HCT116 (cell line): ENCODE results near the gene MYLK3. TPM values are rescaled to one million over a fixed set of nuclear protein-coding genes. Genes with fewer than 3 reads are reported as not detected.

Experiments
- ATAC-seq: fragments of 200-7000 bp; cut with Tn5 transposase; 2 replicates; pipeline ENCODE4 v1.9.1; 2020; ENCODE audit warnings: mild to moderate bottlenecking, moderate library complexity
- BruUV-seq: library from RNA; stranded (reverse); fragments of 400-500 nt; replicated peaks from 2 replicates; lab custom pipeline; 2021; lab: Mats Ljungman, UMichigan
- CTCF ChIA-PET: fragments of 300-600 bp; sonication (Branson Sonifier 250); formaldehyde crosslinking; loops from one replicate; lab custom pipeline; 2021; ENCODE audit warnings: antibody characterized with exemption; lab: Charles Lee
- POLR2A ChIA-PET: fragments of 300-600, 350-600 bp; sonication (Branson Sonifier 250); formaldehyde crosslinking; loops from one replicate; lab custom pipeline; 2021; ENCODE audit warnings: antibody characterized with exemption; lab: Charles Lee
- RAD21 ChIA-PET, 2 experiments: fragments of 300-600 bp; sonication (Branson Sonifier 250); formaldehyde crosslinking; loops; one replicate each; lab custom pipeline; 2023; ENCODE audit warnings: low total read pairs in 2 of 2; ENCODE audit not compliant: uncharacterized antibody in 2 of 2, unreplicated experiment in 2 of 2, low non-redundant PET in 1 of 2; lab: Charles Lee
- DNase-seq: peaks from one replicate; pipeline ENCODE4 v3.0.0-alpha.2; 2010; ENCODE audit warnings: low read depth, low spot score
- H2AFZ ChIP-seq: fragments of 200-600 bp; shearing (Covaris generic), sonication (generic); 2 replicates; pipeline ENCODE4 v1.6.1; 2017; ENCODE audit warnings: low read depth, mixed run types, mixed read lengths, antibody characterized with exemption, low read length; ENCODE audit not compliant: poor library complexity, severe bottlenecking
- H3K27ac ChIP-seq: 2 replicates; pipeline ENCODE4 v1.5.1; 2012; ENCODE audit warnings: low read depth, low read length
- H3K27me3 ChIP-seq: fragments of 200-600 bp; sonication (generic); 2 replicates; pipeline ENCODE4 v1.6.1; 2016; ENCODE audit warnings: mixed run types, low read length, mixed read lengths; ENCODE audit not compliant: insufficient read depth
- H3K36me3 ChIP-seq, 2 experiments: fragments of 200-500 bp in 1 of 2; fragments of 200-600 bp in 1 of 2; sonication (Bioruptor generic) in 1 of 2; sonication (generic) in 1 of 2; 2 replicates each; pipeline versions ENCODE4 v1.5.1 to v1.6.1; 2014 to 2016; ENCODE audit warnings: low read length in 2 of 2, inconsistent platforms in 1 of 2, mixed read lengths in 1 of 2, mixed run types in 1 of 2; ENCODE audit not compliant: insufficient read depth in 2 of 2, control insufficient read depth in 1 of 2
- H3K4me1 ChIP-seq, 2 experiments: fragments of 200-600 bp in 1 of 2; sonication (generic) in 1 of 2; 2 replicates each; pipeline versions ENCODE4 v1.5.1 to v1.6.1; 2012 to 2017; ENCODE audit warnings: low read length in 2 of 2, inconsistent platforms in 1 of 2, mild to moderate bottlenecking in 1 of 2, mixed read lengths in 1 of 2, mixed run types in 1 of 2, moderate library complexity in 1 of 2; ENCODE audit not compliant: insufficient read depth in 2 of 2, control insufficient read depth in 1 of 2
- H3K4me2 ChIP-seq: fragments of 200-600 bp; sonication (generic); 2 replicates; pipeline ENCODE4 v1.6.1; 2017; ENCODE audit warnings: mixed run types, low read length, mixed read lengths
- H3K4me3 ChIP-seq, 2 experiments: fragments of 200-600 bp in 1 of 2; sonication (generic) in 1 of 2; replicated peaks in 1 of 2; 2 replicates each; pipeline ENCODE4 v1.5.1; 2011 to 2016; ENCODE audit warnings: low read length in 2 of 2, control low read depth in 1 of 2, low read depth in 1 of 2, mild to moderate bottlenecking in 1 of 2, mixed read lengths in 1 of 2, mixed run types in 1 of 2
- H3K79me2 ChIP-seq: fragments of 200-600 bp; sonication (generic); 2 replicates; pipeline ENCODE4 v1.6.1; 2017; ENCODE audit warnings: mild to moderate bottlenecking, mixed run types, low read length, moderate library complexity, mixed read lengths; ENCODE audit not compliant: insufficient read depth
- H3K9ac ChIP-seq: fragments of 200-600 bp; sonication (generic); 2 replicates; pipeline ENCODE4 v1.6.1; 2016; ENCODE audit warnings: low read length, mixed read lengths
- H3K9me2 ChIP-seq: fragments of 200-600 bp; sonication (generic), shearing (Covaris generic); 2 replicates; pipeline ENCODE4 v1.6.1; 2017; ENCODE audit warnings: mixed run types, mild to moderate bottlenecking, moderate library complexity; ENCODE audit not compliant: insufficient read depth
- H3K9me3 ChIP-seq, 2 experiments: fragments of 200-500 bp in 1 of 2; fragments of 200-600 bp in 1 of 2; sonication (Bioruptor generic) in 1 of 2; sonication (generic) in 1 of 2; 2 replicates each; pipeline ENCODE4 v1.6.1; 2014 to 2017; ENCODE audit warnings: low read length in 2 of 2, mixed read lengths in 2 of 2, inconsistent platforms in 1 of 2, low read depth in 1 of 2, mild to moderate bottlenecking in 1 of 2, mixed run types in 1 of 2, moderate library complexity in 1 of 2; ENCODE audit not compliant: control insufficient read depth in 1 of 2, insufficient read depth in 1 of 2
- H4K20me1 ChIP-seq: fragments of 200-600 bp; sonication (generic), shearing (Covaris generic); 2 replicates; pipeline ENCODE4 v1.6.1; 2017; ENCODE audit warnings: mixed run types, mild to moderate bottlenecking, moderate library complexity; ENCODE audit not compliant: insufficient read depth
- ATF3 ChIP-seq: IDR thresholded peaks from 2 replicates; pipeline ENCODE4 v1.6.1; 2012
- EZH2 ChIP-seq: fragments of 200-600 bp; sonication (generic); IDR thresholded peaks from 2 replicates; pipeline ENCODE4 v1.6.1; 2017; ENCODE audit warnings: antibody characterized with exemption, mixed run types
- JUND ChIP-seq: IDR thresholded peaks from 2 replicates; pipeline ENCODE4 v1.6.1; 2012
- POLR2A ChIP-seq: IDR thresholded peaks from 2 replicates; pipeline ENCODE4 v1.7.0; 2011; ENCODE audit warnings: borderline replicate concordance; ENCODE audit not compliant: insufficient read depth, insufficient read length; ENCODE audit errors: extremely low read depth
- SIN3A ChIP-seq: IDR thresholded peaks from 2 replicates; pipeline ENCODE4 v1.6.1; 2012; ENCODE audit warnings: low read depth
- TCF7L2 ChIP-seq: IDR thresholded peaks from 2 replicates; pipeline ENCODE4 v1.7.0; 2011; ENCODE audit warnings: borderline replicate concordance, inconsistent platforms; ENCODE audit not compliant: insufficient read depth, insufficient read length; ENCODE audit errors: extremely low read depth
- ZBTB33 ChIP-seq: IDR thresholded peaks from 2 replicates; pipeline ENCODE4 v1.6.1; 2011; ENCODE audit warnings: mild to moderate bottlenecking, low read length, moderate library complexity; ENCODE audit not compliant: insufficient replicate concordance; ENCODE audit errors: extremely low read depth
- ZFX ChIP-seq: fragments of 450-650 bp; IDR thresholded peaks from 2 replicates; pipeline ENCODE4 v1.6.1; 2017
- intact Hi-C: fragments of 100-400 bp; cut with micrococcal nuclease; formaldehyde crosslinking; loops from 2 replicates; pipeline ENCODE4 v1.10.0; 2022
- total RNA-seq: library from RNA; stranded (reverse); gene quantifications from one replicate; pipeline ENCODE4 v1.2.1, GENCODE V29; 2021; ENCODE audit not compliant: unreplicated experiment

MYLK3 gene
- total RNA-seq, 1 experiment from 2014 or later, result 0.22 TPM

GRCh38 chr16:46714797-46715591, 33.1 kb downstream of the MYLK3 start:
- H3K27me3 ChIP-seq, result no peaks in the 10 kb centered on the region
- no peak overlapping the region for H3K4me2 ChIP-seq
- H3K9me2 ChIP-seq, result no peaks in the 10 kb centered on the region
- POLR2A ChIA-PET, result no interaction called here
- no peak overlapping the region for H2AFZ ChIP-seq
- ATAC-seq, result no peak
- RAD21 ChIA-PET, result no interaction called here
- intact Hi-C loops, result no loop called here
- no peaks in the 10 kb centered on the region for H3K79me2 ChIP-seq
- no peaks in the 10 kb centered on the region for H3K4me1 ChIP-seq
- no peak overlapping the region for H3K27ac ChIP-seq
- no peak overlapping the region for H3K9ac ChIP-seq
- H3K36me3 ChIP-seq, result no peaks in the 10 kb centered on the region
- no peak overlapping the region for H3K4me3 ChIP-seq
- CTCF ChIA-PET, result no interaction called here
- DNase-seq, result no peak
- BruUV-seq, result no TSS peak
- H3K9me3 ChIP-seq, result no peaks in the 10 kb centered on the region
- TF ChIP-seq SIN3A, result no peak
- TF ChIP-seq JUND, result no peak
- no peak for TF ChIP-seq ATF3
- TF ChIP-seq ZBTB33, result no peak
- no peak for TF ChIP-seq ZFX
- no peak for TF ChIP-seq TCF7L2
- TF ChIP-seq POLR2A, result no peak
- no peak for TF ChIP-seq EZH2
- no peaks in the 10 kb centered on the region for H4K20me1 ChIP-seq
